ENCODE measurements around the gene CRBN. TPM values are rescaled to one million over a fixed set of nuclear protein-coding genes. Genes with fewer than 3 reads are reported as not detected.

CRBN gene
- total RNA-seq, 1 donor from 2014 or later = 52.6 TPM

DNA sequence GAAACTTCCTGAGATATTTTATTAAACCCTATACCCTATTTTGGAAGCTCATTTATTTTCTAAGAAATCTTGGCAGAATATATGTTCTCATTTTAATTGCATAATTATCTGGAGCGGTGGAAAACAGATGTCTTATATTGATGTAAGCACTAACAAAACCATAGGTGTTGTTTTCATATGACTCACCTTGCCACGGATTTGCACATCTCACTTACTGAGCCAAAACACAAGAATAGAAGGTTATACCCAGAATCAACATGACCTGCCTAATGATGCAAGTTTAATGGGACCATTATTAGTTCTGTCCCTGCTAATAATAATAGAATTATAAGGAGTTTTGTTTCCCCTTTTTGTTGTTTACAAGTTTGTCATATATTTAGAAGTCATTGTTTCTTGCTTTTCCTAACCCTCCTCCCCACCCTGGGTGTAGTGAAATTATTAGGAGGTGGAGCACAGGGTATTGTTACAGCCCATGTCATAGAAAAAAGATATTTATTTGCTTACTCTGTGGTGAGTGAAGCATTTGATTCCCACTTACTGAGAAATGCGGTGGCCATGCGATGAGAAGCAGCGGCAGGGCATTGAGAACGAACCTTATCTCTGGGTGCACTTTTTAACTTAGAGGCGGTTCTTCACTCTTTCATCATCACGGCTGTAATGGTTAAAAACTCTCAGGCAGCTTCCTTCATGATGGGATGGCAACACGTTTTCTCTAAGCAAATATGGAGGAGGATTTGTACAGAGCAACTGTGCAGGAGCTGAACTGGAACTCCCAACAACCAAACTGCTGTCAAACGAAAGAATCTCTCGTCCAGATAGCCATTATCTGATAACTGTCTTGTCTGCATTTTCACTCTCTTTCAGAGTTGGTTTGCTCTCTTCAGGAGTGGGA lies 69.8 kb downstream of the CRBN start:
- no peaks in the 10 kb centered on the region for H3K27me3 Mint-ChIP-seq (ENCODE audit: unreplicated experiment)
- H3K27ac Mint-ChIP-seq (ENCODE audit: unreplicated experiment) = no peak overlapping the region
- no peaks in the 10 kb centered on the region for H3K4me1 Mint-ChIP-seq (ENCODE audit: low read depth, unreplicated experiment)
- no peak overlapping the region for H3K4me3 Mint-ChIP-seq (ENCODE audit: unreplicated experiment)
- no peaks in the 10 kb centered on the region for H3K9me3 Mint-ChIP-seq (ENCODE audit: unreplicated experiment)
- no peak for DNase-seq
- H3K36me3 Mint-ChIP-seq (ENCODE audit: unreplicated experiment) = no peaks in the 10 kb centered on the region
- TF ChIP-seq, protein P1, sequence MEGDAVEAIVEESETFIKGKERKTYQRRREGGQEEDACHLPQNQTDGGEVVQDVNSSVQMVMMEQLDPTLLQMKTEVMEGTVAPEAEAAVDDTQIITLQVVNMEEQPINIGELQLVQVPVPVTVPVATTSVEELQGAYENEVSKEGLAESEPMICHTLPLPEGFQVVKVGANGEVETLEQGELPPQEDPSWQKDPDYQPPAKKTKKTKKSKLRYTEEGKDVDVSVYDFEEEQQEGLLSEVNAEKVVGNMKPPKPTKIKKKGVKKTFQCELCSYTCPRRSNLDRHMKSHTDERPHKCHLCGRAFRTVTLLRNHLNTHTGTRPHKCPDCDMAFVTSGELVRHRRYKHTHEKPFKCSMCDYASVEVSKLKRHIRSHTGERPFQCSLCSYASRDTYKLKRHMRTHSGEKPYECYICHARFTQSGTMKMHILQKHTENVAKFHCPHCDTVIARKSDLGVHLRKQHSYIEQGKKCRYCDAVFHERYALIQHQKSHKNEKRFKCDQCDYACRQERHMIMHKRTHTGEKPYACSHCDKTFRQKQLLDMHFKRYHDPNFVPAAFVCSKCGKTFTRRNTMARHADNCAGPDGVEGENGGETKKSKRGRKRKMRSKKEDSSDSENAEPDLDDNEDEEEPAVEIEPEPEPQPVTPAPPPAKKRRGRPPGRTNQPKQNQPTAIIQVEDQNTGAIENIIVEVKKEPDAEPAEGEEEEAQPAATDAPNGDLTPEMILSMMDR (IDR thresholded peaks at IDR 0.05; ENCODE audit: partially characterized antibody, unreplicated experiment) = no peak

- no peaks in the 10 kb centered on the region for H3K4me1 Mint-ChIP-seq (ENCODE audit: low read depth, unreplicated experiment)
- DNase-seq = no peak
- H3K27ac Mint-ChIP-seq (ENCODE audit: unreplicated experiment) = no peak overlapping the region
- no peak overlapping the region for H3K4me3 Mint-ChIP-seq (ENCODE audit: unreplicated experiment)
- no peaks in the 10 kb centered on the region for H3K27me3 Mint-ChIP-seq (ENCODE audit: unreplicated experiment)
- H3K36me3 Mint-ChIP-seq (ENCODE audit: unreplicated experiment) = no peaks in the 10 kb centered on the region
- H3K9me3 Mint-ChIP-seq (ENCODE audit: unreplicated experiment) = no peaks in the 10 kb centered on the region
- TF ChIP-seq, protein P1 (IDR thresholded peaks at IDR 0.05; ENCODE audit: partially characterized antibody, unreplicated experiment) = no peak
Observed at GRCh38 chr3:3107858-3108257, 71.6 kb downstream of the CRBN start.

- no peaks in the 10 kb centered on the region for H3K36me3 Mint-ChIP-seq (ENCODE audit: unreplicated experiment)
- DNase-seq = no peak
- H3K4me3 Mint-ChIP-seq (ENCODE audit: unreplicated experiment) = no peak overlapping the region
- H3K9me3 Mint-ChIP-seq (ENCODE audit: unreplicated experiment) = no peaks in the 10 kb centered on the region
- H3K27ac Mint-ChIP-seq (ENCODE audit: unreplicated experiment) = no peak overlapping the region
- H3K27me3 Mint-ChIP-seq (ENCODE audit: unreplicated experiment) = no peaks in the 10 kb centered on the region
- no peaks in the 10 kb centered on the region for H3K4me1 Mint-ChIP-seq (ENCODE audit: low read depth, unreplicated experiment)
- TF ChIP-seq, protein P1 (IDR thresholded peaks at IDR 0.05; ENCODE audit: partially characterized antibody, unreplicated experiment) = no peak
Observed at GRCh38 chr3:3107181-3107580, 72.3 kb downstream of the CRBN start.

DNA sequence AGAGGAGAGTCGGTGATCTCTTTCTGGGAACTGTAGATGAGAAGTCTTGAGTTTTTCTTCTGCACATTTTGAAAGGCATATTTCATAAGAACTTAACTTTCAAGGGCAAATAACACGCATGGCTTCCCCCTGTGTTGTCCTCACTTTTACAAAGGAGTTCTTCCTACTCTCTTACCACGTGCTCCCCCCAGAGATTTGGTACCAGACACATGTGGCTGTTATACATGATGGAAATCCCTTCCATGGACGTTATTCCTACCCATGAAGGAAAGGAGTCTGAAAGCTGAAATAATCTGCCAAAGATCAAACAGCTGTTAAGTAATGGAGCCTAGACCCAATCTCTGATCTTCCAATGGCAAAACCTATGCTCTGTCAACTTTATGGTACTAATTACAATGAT lies 73.7 kb downstream of the CRBN start:
- Mint-ChIP-seq H3K36me3 (ENCODE audit: unreplicated experiment) (no peaks in the 10 kb centered on the region), H3K27me3 (ENCODE audit: unreplicated experiment) (no peaks in the 10 kb centered on the region), H3K27ac (ENCODE audit: unreplicated experiment) (no peak overlapping the region), H3K4me3 (ENCODE audit: unreplicated experiment) (no peak overlapping the region), H3K9me3 (ENCODE audit: unreplicated experiment) (no peaks in the 10 kb centered on the region), H3K4me1 (ENCODE audit: low read depth, unreplicated experiment) (no peaks in the 10 kb centered on the region)
- no peak for DNase-seq
- TF ChIP-seq, protein P1 (IDR thresholded peaks at IDR 0.05; ENCODE audit: partially characterized antibody, unreplicated experiment) = no peak

- H3K4me3 Mint-ChIP-seq (ENCODE audit: unreplicated experiment) = no peak overlapping the region
- H3K9me3 Mint-ChIP-seq (ENCODE audit: unreplicated experiment) = no peaks in the 10 kb centered on the region
- no peaks in the 10 kb centered on the region for H3K27me3 Mint-ChIP-seq (ENCODE audit: unreplicated experiment)
- H3K27ac Mint-ChIP-seq (ENCODE audit: unreplicated experiment) = no peak overlapping the region
- no peak for DNase-seq
- TF ChIP-seq, protein P1 (IDR thresholded peaks at IDR 0.05; ENCODE audit: partially characterized antibody, unreplicated experiment) = no peak
- H3K4me1 Mint-ChIP-seq (ENCODE audit: low read depth, unreplicated experiment) = no peaks in the 10 kb centered on the region
- no peaks in the 10 kb centered on the region for H3K36me3 Mint-ChIP-seq (ENCODE audit: unreplicated experiment)
Observed at GRCh38 chr3:3105246-3105645, 74.2 kb downstream of the CRBN start.
